ACC112 (cell line): ENCODE data around the gene IL10RB.

Source experiments
- H2AFZ ChIP-seq: fragments of 200-600 bp; sonication (generic); one replicate; pipeline ENCODE4 v1.6.0; 2017; ENCODE audit warnings: antibody characterized with exemption, low read length; ENCODE audit not compliant: unreplicated experiment
- H3K27ac ChIP-seq: fragments of 200-600 bp; sonication (generic); 2 replicates; pipeline ENCODE4 v1.5.1; 2014; ENCODE audit warnings: low read depth, mild to moderate bottlenecking, antibody characterized with exemption, low read length, moderate library complexity
- H3K27me3 ChIP-seq: fragments of 200-600 bp; sonication (generic); 2 replicates; pipeline ENCODE4 v1.6.1; 2014; ENCODE audit warnings: mild to moderate bottlenecking, antibody characterized with exemption, low read length, moderate library complexity, mixed read lengths; ENCODE audit not compliant: insufficient read depth
- H3K36me3 ChIP-seq: fragments of 200-600 bp; sonication (generic); 2 replicates; pipeline ENCODE4 v1.6.1; 2016; ENCODE audit warnings: mild to moderate bottlenecking, antibody characterized with exemption, low read length, moderate library complexity, mixed read lengths; ENCODE audit not compliant: insufficient read depth
- H3K4me1 ChIP-seq: fragments of 200-600 bp; sonication (generic); one replicate; pipeline ENCODE4 v1.6.1; 2016; ENCODE audit warnings: low read length, mixed read lengths; ENCODE audit not compliant: insufficient read depth, unreplicated experiment, control insufficient read depth
- H3K4me3 ChIP-seq: fragments of 200-600 bp; sonication (generic); 2 replicates; pipeline ENCODE4 v1.5.1; 2014; ENCODE audit warnings: mild to moderate bottlenecking, low read depth, low read length
- H3K79me2 ChIP-seq: fragments of 200-600 bp; sonication (generic); one replicate; pipeline ENCODE4 v1.6.0; 2016; ENCODE audit warnings: low read length; ENCODE audit not compliant: control insufficient read depth, unreplicated experiment, insufficient read depth

IL10RB gene

GRCh38 chr21:33330726-33331125 lies 64.6 kb downstream of the IL10RB start:
- Histone ChIP-seq H3K79me2 (peaks cover 65% of the 10 kb centered on the region), H3K4me3 (no peak overlapping the region), H3K27me3 (no peaks in the 10 kb centered on the region), H3K4me1 (peaks cover 10% of the 10 kb centered on the region), H3K36me3 (peaks cover 24% of the 10 kb centered on the region), H2AFZ (no peak overlapping the region), H3K27ac (no peak overlapping the region)

GRCh38 chr21:33332143-33332542 lies 66.0 kb downstream of the IL10RB start:
- no peak overlapping the region for H3K4me3 ChIP-seq

GRCh38 chr21:33334191-33334590 lies 68.0 kb downstream of the IL10RB start:
- Histone ChIP-seq H3K27ac (no peak overlapping the region), H3K36me3 (peaks cover 24% of the 10 kb centered on the region), H3K27me3 (no peaks in the 10 kb centered on the region), H3K79me2 (peaks cover 34% of the 10 kb centered on the region), H3K4me1 (no peaks in the 10 kb centered on the region), H3K4me3 (no peak overlapping the region), H2AFZ (no peak overlapping the region)

More at GRCh38 chr21:33332143-33332542, 66.0 kb downstream of the IL10RB start:
- Histone ChIP-seq H3K4me1 (peaks cover 2% of the 10 kb centered on the region), H3K27ac (no peak overlapping the region), H3K27me3 (no peaks in the 10 kb centered on the region), H3K36me3 (peaks cover 24% of the 10 kb centered on the region), H3K79me2 (peaks cover 51% of the 10 kb centered on the region), H2AFZ (no peak overlapping the region)

GRCh38 chr21:33334824-33335223 lies 68.7 kb downstream of the IL10RB start:
- H2AFZ ChIP-seq: no peak overlapping the region
- H3K27ac ChIP-seq: no peak overlapping the region
- H3K4me3 ChIP-seq: no peak overlapping the region
- no peaks in the 10 kb centered on the region for H3K27me3 ChIP-seq
- H3K4me1 ChIP-seq: no peaks in the 10 kb centered on the region
- H3K36me3 ChIP-seq: peaks cover 24% of the 10 kb centered on the region
- H3K79me2 ChIP-seq: peaks cover 28% of the 10 kb centered on the region

GRCh38 chr21:33339135-33339534 lies 73.0 kb downstream of the IL10RB start:
- Histone ChIP-seq H3K27me3 (no peaks in the 10 kb centered on the region), H2AFZ (no peak overlapping the region), H3K4me1 (no peaks in the 10 kb centered on the region), H3K27ac (no peak overlapping the region), H3K36me3 (peaks cover 20% of the 10 kb centered on the region), H3K4me3 (no peak overlapping the region), H3K79me2 (peaks cover 10% of the 10 kb centered on the region)

GRCh38 chr21:33339918-33340317 lies 73.8 kb downstream of the IL10RB start:
- Histone ChIP-seq H3K36me3 (peaks cover 19% of the 10 kb centered on the region), H3K79me2 (peaks cover 3% of the 10 kb centered on the region), H3K4me1 (no peaks in the 10 kb centered on the region), H2AFZ (no peak overlapping the region), H3K27me3 (no peaks in the 10 kb centered on the region), H3K27ac (no peak overlapping the region), H3K4me3 (no peak overlapping the region)

- no peak overlapping the region for H2AFZ ChIP-seq
- H3K79me2 ChIP-seq: no peaks in the 10 kb centered on the region
- H3K36me3 ChIP-seq: peaks cover 30% of the 10 kb centered on the region
- no peak overlapping the region for H3K27ac ChIP-seq
- H3K4me1 ChIP-seq: no peaks in the 10 kb centered on the region
- no peak overlapping the region for H3K4me3 ChIP-seq
- no peaks in the 10 kb centered on the region for H3K27me3 ChIP-seq
Observed at GRCh38 chr21:33345751-33346238, 79.6 kb downstream of the IL10RB start.
